ENCODE data around the gene SUMO3.

Gene SUMO3

GRCh38 chr21:44823179-44823660 lies 5.4 kb upstream of the SUMO3 start:
- TF ChIP-seq ZFX (IDR thresholded peaks at IDR 0.05; ENCODE audit: borderline replicate concordance): no peak
- TF ChIP-seq, protein P1, sequence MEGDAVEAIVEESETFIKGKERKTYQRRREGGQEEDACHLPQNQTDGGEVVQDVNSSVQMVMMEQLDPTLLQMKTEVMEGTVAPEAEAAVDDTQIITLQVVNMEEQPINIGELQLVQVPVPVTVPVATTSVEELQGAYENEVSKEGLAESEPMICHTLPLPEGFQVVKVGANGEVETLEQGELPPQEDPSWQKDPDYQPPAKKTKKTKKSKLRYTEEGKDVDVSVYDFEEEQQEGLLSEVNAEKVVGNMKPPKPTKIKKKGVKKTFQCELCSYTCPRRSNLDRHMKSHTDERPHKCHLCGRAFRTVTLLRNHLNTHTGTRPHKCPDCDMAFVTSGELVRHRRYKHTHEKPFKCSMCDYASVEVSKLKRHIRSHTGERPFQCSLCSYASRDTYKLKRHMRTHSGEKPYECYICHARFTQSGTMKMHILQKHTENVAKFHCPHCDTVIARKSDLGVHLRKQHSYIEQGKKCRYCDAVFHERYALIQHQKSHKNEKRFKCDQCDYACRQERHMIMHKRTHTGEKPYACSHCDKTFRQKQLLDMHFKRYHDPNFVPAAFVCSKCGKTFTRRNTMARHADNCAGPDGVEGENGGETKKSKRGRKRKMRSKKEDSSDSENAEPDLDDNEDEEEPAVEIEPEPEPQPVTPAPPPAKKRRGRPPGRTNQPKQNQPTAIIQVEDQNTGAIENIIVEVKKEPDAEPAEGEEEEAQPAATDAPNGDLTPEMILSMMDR (IDR thresholded peaks at IDR 0.05): no peak
- no peak overlapping the region for H3K27ac ChIP-seq

GRCh38 chr21:44822484-44823178 lies 4.8 kb upstream of the SUMO3 start:
- H3K27ac ChIP-seq: no peak overlapping the region
- no peak for TF ChIP-seq ZFX (IDR thresholded peaks at IDR 0.05; ENCODE audit: borderline replicate concordance)
- TF ChIP-seq, protein P1 (IDR thresholded peaks at IDR 0.05): no peak

DNA sequence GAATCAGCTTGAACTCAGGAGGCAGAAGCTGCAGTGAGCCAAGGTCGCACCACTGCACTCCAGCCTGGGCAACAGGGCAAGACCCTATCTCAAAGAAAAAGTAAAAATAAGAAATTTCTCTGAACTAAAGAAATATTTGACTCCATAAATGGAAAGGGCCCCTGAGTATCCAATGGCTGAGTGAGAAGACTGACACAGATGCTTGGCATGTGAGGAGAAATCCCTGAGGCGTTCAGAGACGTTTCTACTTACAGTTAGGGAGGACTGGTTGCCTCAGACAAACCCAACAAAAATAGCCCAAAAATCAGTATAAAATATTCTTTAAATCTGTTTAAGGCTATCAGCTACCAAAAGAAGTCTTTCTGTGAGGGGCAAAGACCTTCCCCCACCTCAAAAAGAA lies 3.0 kb upstream of the SUMO3 start:
- no peak overlapping the region for H3K27ac ChIP-seq
- TF ChIP-seq, protein P1 (IDR thresholded peaks at IDR 0.05): no peak
- no peak for TF ChIP-seq ZFX (IDR thresholded peaks at IDR 0.05; ENCODE audit: borderline replicate concordance)

DNA sequence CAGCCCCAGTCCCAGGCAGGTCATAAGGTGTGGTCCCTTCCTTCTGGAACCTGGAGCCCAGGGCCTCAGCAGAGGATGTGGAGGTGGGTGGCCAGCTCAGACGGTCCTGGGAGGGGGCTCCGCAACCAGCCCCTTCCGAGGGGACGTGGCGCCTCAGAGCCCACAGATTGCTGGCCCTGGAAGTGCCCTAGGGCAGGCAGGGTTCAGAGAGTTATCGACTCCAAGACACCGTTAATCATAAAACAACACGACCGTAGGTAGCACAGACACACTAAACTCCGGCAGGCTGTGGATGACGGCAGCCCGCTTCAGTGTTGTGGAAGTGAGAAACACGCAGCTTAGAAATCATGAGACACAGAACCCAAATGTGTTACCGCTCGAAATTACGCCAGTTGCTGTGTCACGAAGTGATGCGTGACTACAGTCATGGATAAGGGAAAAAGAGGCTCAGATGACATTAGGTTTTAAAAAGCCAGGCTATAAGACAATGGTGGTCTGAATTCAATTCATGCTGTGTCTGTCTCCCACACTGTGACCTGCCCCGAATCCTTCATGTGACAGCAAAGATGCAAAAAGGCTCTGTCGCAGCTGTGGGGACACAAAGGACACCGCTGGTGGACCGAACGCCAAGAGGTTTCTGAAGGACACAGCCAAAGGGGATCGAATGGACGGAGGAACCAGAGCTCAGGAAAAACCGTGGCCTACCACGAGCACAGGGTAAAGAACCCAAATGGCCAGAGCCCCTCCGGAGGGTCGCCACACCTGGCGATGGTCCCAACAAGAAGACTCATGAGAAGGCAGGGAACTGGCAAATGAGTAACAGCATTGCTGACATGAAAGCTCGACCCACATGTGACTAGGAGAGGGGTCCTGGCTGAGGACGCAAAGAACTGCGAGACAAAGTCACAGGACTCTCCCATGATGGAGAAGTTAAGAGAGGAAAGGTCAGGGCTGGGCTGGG lies 1.7 kb upstream of the SUMO3 start:
- TF ChIP-seq, protein P1 (IDR thresholded peaks at IDR 0.05): no peak
- TF ChIP-seq ZFX (IDR thresholded peaks at IDR 0.05; ENCODE audit: borderline replicate concordance): no peak
- no peak overlapping the region for H3K27ac ChIP-seq

- no peak overlapping the region; the same call in 1 of the 2 replicates for H3K27ac ChIP-seq
- TF ChIP-seq, protein P1 (IDR thresholded peaks at IDR 0.05): no peak
- no peak for TF ChIP-seq ZFX (IDR thresholded peaks at IDR 0.05; ENCODE audit: borderline replicate concordance)
These were observed 764 bp upstream of the SUMO3 start for GRCh38 chr21:44818640-44819011.

- no peak overlapping the region for H3K27ac ChIP-seq
- TF ChIP-seq, protein P1 (IDR thresholded peaks at IDR 0.05): no peak
- TF ChIP-seq ZFX (IDR thresholded peaks at IDR 0.05; ENCODE audit: borderline replicate concordance): no peak
These were observed 369 bp downstream of the SUMO3 start for GRCh38 chr21:44817506-44817880.

Measured in 22Rv1 (cell line).